AG04450 (cell line): Measurements from ENCODE around the gene JAM2. TPM values are rescaled to one million over a fixed set of nuclear protein-coding genes. Genes with fewer than 3 reads are reported as not detected.
"Not testable (repeated sequence)": the region's sequence is repeated elsewhere in the genome, so short reads cannot be mapped to it uniquely, and the experiment has no call there.

Experiments used
- CTCF ChIA-PET: fragments of 300-600, 350-600 bp; formaldehyde crosslinking; extraction: SDS; loops from one replicate; lab custom pipeline; 2022; ENCODE audit warnings: antibody characterized with exemption, inconsistent platforms; lab: Charles Lee
- POLR2A ChIA-PET: fragments of 350-600 bp; formaldehyde crosslinking; extraction: SDS; loops from one replicate; lab custom pipeline; 2021; ENCODE audit warnings: antibody characterized with exemption, inconsistent platforms; lab: Yijun Ruan, JAX
- DNase-seq: peaks from one replicate; pipeline ENCODE4 v3.0.0-alpha.2; 2011; ENCODE audit warnings: low read depth, low spot score
- H3K27ac ChIP-seq: one replicate; pipeline ENCODE4 v1.5.1; 2012; ENCODE audit warnings: low read depth, low read length, control low read depth
- H3K27me3 ChIP-seq: one replicate; pipeline ENCODE4 v1.6.0; 2012; ENCODE audit warnings: low read length; ENCODE audit not compliant: control insufficient read depth, insufficient read depth
- H3K4me3 ChIP-seq: 2 replicates; pipeline ENCODE4 v1.5.1; 2011; ENCODE audit warnings: mild to moderate bottlenecking, low read depth, low read length, control low read depth
- H3K9me3 ChIP-seq: 2 replicates; pipeline ENCODE4 v1.5.1; 2012; ENCODE audit warnings: low read length; ENCODE audit not compliant: control insufficient read depth, insufficient read depth
- polyA plus RNA-seq: library from polyadenylated mRNA; depleted of rRNA; stranded (reverse); fragments of >200 nt; gene quantifications from 2 replicates; pipeline ENCODE4 v1.2.3, GENCODE V29; 2011
- TF ChIP-seq, protein P1 (sequence below): IDR thresholded peaks from 2 replicates; pipeline ENCODE4 v1.5.1; 2011; ENCODE audit warnings: low read depth, low read length, control low read depth, inconsistent platforms

The JAM2 gene
- polyA plus RNA-seq, 1 experiment, result 7.2 TPM

DNA sequence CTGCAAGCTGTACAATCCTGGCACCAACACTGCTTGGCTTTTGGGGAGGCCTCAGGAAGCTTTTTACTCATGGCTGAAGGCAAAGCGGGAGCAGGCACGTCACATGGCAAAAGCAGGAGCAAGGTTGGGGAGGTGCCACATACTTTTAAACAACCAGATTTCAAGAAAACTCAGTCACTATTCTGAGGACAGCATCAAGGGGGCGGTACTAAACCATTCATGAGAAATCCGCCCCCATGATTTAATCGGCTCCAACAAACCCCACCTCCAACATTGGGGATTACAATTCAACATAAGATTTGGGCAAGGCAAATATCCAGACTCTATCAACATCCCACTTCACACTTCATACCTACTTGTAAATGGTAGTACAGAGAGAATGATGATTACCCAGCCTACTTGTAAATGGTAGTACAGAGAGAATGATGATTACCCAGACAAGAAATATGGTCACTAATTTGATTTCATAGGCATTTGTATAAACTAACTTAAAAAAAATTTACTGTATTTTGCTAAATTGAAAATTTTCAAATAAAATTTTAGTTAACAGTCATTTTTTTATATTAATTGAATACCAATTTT, 70.7 kb downstream of the JAM2 start:
- ChIA-PET POLR2A (no interaction called here), CTCF (interaction anchor here (5.6 kb wide), 1 partner anchor 101 kb away, joined by 54 read pairs; no protein-coding TSS in a partner anchor)
- TF ChIP-seq, protein P1, sequence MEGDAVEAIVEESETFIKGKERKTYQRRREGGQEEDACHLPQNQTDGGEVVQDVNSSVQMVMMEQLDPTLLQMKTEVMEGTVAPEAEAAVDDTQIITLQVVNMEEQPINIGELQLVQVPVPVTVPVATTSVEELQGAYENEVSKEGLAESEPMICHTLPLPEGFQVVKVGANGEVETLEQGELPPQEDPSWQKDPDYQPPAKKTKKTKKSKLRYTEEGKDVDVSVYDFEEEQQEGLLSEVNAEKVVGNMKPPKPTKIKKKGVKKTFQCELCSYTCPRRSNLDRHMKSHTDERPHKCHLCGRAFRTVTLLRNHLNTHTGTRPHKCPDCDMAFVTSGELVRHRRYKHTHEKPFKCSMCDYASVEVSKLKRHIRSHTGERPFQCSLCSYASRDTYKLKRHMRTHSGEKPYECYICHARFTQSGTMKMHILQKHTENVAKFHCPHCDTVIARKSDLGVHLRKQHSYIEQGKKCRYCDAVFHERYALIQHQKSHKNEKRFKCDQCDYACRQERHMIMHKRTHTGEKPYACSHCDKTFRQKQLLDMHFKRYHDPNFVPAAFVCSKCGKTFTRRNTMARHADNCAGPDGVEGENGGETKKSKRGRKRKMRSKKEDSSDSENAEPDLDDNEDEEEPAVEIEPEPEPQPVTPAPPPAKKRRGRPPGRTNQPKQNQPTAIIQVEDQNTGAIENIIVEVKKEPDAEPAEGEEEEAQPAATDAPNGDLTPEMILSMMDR, result no peak
- no peaks in the 10 kb centered on the region for H3K27me3 ChIP-seq
- DNase-seq, result no peak
- H3K9me3 ChIP-seq, result no peaks in the 10 kb centered on the region
- H3K27ac ChIP-seq, result no peak overlapping the region
- H3K4me3 ChIP-seq, result no peak overlapping the region

DNA sequence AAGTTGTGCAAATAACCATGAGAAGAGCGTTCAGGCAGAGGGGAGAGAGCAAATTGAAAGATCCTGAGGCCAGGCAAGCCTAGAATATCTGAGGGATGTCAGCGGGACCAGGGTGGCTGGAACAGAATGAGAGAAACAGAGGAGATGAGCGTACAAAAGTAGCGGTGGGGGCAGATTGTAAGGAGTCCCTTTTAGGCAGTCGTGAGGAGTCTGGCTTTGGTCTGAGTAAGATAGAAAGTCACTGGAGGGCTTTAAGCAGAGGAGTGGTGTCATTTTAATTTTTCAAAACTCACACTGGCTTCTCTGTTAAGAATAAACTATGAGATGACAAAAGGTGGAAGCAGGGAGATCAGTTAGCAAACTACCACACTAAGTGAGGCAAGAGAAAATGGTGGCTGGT, 71.5 kb downstream of the JAM2 start:
- H3K4me3 ChIP-seq, result no peak overlapping the region
- no peaks in the 10 kb centered on the region for H3K9me3 ChIP-seq
- TF ChIP-seq, protein P1, result no peak
- ChIA-PET CTCF (interaction anchor here (5.6 kb wide), 1 partner anchor 102 kb away, joined by 54 read pairs; no protein-coding TSS in a partner anchor), POLR2A (no interaction called here)
- H3K27me3 ChIP-seq, result no peaks in the 10 kb centered on the region
- H3K27ac ChIP-seq, result no peak overlapping the region
- no peak for DNase-seq

DNA sequence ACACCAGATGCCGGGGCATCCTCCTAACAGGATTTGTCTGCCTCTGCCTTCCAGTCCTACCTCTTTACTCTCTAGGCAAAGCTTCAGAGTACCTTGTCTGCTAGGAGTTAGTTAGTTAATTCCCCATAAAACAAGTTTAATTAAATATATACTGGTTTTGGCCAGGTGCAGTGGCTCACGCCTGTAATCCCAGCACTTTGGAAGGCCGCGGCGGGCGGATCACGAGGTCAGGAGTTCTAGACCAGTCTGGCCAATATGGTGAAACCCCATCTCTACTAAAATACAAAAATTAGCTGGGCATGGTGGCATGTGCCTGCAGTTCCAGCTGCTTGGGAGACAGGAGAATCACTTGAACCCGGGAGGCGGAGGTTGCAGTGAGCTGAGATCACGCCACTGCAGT, 75.0 kb downstream of the JAM2 start:
- DNase-seq, POLR2A ChIA-PET, H3K27me3 ChIP-seq, H3K9me3 ChIP-seq, H3K4me3 ChIP-seq, H3K27ac ChIP-seq: not testable (repeated sequence)
- CTCF ChIA-PET, result interaction anchor here (5.6 kb wide), 1 partner anchor 106 kb away, joined by 54 read pairs; no protein-coding TSS in a partner anchor

DNA sequence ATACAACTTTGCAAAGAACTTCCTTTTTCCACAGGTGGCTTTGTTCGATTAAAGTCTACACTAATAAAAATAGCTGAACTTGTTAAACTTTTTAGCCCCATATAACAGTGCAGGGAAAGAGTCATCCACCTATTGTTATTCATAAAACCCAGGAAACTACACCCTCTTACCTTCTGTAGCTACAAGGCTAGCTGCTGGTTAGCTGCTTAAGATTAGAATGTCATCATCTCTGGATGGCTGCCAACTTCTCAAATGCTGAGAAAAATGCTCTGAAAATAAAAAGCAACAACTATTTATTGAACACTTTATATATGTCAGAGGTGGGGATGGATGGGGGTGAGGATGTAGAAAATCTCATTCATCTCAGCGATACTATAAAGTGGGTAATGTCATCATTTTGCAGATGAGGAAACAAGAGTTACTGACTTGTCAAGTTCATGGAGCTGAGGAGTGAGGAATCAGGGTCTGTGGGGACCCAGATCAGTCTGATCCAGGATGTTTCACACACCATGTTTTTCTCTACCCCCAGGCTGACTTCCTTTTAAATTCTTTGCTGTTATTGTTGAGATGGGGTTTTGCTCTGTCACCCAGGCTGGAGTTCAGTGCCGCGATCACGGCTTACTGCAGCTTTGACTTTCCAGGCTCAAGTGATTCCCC, 78.6 kb downstream of the JAM2 start:
- TF ChIP-seq, protein P1, result no peak
- Histone ChIP-seq H3K27me3 (no peaks in the 10 kb centered on the region), H3K27ac (no peak overlapping the region), H3K9me3 (no peaks in the 10 kb centered on the region), H3K4me3 (no peak overlapping the region)
- CTCF ChIA-PET, result interaction anchor here (0.7 to 2.1 kb wide), 4 partner anchors 11 to 109 kb away, joined by 3 to 19 read pairs (median 4); no protein-coding TSS in a partner anchor
- no peak for DNase-seq
- POLR2A ChIA-PET, result no interaction called here

DNA sequence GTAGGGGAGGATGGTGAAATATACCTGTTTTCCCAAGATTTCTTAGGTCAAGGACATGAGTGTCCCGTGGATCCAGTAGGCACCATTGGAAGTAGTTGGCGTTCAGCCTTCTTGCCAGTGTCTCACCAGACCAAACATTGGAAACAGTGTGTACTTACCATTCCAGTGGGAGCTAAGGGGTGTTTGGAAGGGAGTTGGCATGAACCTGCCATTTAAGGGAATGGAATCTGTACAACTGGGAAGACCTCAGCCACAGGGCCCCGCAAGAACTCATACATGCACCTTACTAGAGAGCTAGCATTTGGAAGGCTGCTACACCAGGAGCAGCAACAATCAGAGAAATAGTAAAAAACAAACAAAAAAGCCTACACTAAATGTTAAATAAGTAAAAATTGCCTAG, 82.9 kb downstream of the JAM2 start:
- TF ChIP-seq, protein P1, result no peak
- H3K27ac ChIP-seq, result no peak overlapping the region
- H3K4me3 ChIP-seq, result no peak overlapping the region
- no peaks in the 10 kb centered on the region for H3K27me3 ChIP-seq
- POLR2A ChIA-PET, result interaction anchor here (0.7 to 1.2 kb wide), 2 partner anchors 10 to 13 kb away, joined by 3 read pairs; partner anchors contain the start of genes ATP5PF and GABPA
- CTCF ChIA-PET, result interaction anchor here (0.6 to 1.4 kb wide), 3 partner anchors 14 to 122 kb away, joined by 3 to 6 read pairs (median 3); no protein-coding TSS in a partner anchor
- no peak for DNase-seq
- H3K9me3 ChIP-seq, result no peaks in the 10 kb centered on the region
